Keratinocyte (primary cell): ENCODE results near the gene AP1S3.

ENCODE experiments used
- CTCF ChIP-seq, 3 experiments: IDR thresholded peaks in 1 of 3; conservative IDR thresholded peaks in 1 of 3; optimal IDR thresholded peaks in 1 of 3; 2 replicates in 2 of 3; 3 replicates in 1 of 3; pipeline versions ENCODE3 to v1.5.1; 2011; ENCODE audit warnings: low read length in 3 of 3, mild to moderate bottlenecking in 3 of 3, moderate library complexity in 2 of 3, control low read depth in 1 of 3, inconsistent platforms in 1 of 3; ENCODE audit not compliant: insufficient read depth in 2 of 3; ENCODE audit errors: extremely low read depth in 1 of 3
- EZH2 ChIP-seq: IDR thresholded peaks from one replicate; pipeline ENCODE4 v1.6.1; 2012; ENCODE audit warnings: inconsistent platforms, mild to moderate bottlenecking, low read length, moderate library complexity

GRCh38 chr2:223882715-223883114 is 45.3 kb upstream of the AP1S3 start:
- no peak for TF ChIP-seq EZH2
- TF ChIP-seq CTCF (optimal IDR thresholded peaks at IDR 0.05 in 1 of 3, IDR thresholded peaks at IDR 0.05 in 1 of 3, conservative IDR thresholded peaks at IDR 0.05 in 1 of 3; ENCODE audit: extremely low read depth in 1 of 3, insufficient read depth in 2 of 3, low read length in 3 of 3) = no peak
